Cardiac muscle cell (in vitro differentiated cells and primary cell): ENCODE data around the gene LIMS1. TPM values are rescaled to one million over a fixed set of nuclear protein-coding genes. Genes with fewer than 3 reads are reported as not detected.

Source experiments
- DNase-seq, 2 donors: peaks; one replicate each; pipeline versions ENCODE4 v3.0.0 to v3.0.0-alpha.2; 2010 to 2017; ENCODE audit warnings: low read depth in 1 of 2, low spot score in 1 of 2
- H3K27ac ChIP-seq: fragments of 200-600 bp; sonication (generic); 2 replicates; pipeline ENCODE4 v1.5.1; 2016
- H3K27me3 ChIP-seq: fragments of 200-600 bp; sonication (generic); 2 replicates; pipeline ENCODE4 v1.6.0; 2016; ENCODE audit warnings: control low read depth
- H3K36me3 ChIP-seq: fragments of 200-600 bp; sonication (generic); 2 replicates; pipeline ENCODE4 v1.5.1; 2016; ENCODE audit warnings: control low read depth
- H3K4me1 ChIP-seq: fragments of 200-600 bp; sonication (generic); 2 replicates; pipeline ENCODE4 v1.8.1; 2017; ENCODE audit warnings: low read depth, mild to moderate bottlenecking, mixed run types
- H3K4me3 ChIP-seq: fragments of 200-600 bp; sonication (generic); 2 replicates; pipeline ENCODE4 v1.5.1; 2016; ENCODE audit warnings: mild to moderate bottlenecking
- H3K9me3 ChIP-seq: fragments of 200-600 bp; sonication (generic); 2 replicates; pipeline ENCODE4 v1.5.1; 2017; ENCODE audit warnings: low read depth, mild to moderate bottlenecking, control low read depth
- CTCF ChIP-seq: IDR thresholded peaks from 2 replicates; pipeline ENCODE4 v1.5.1; 2012; ENCODE audit warnings: low read depth, mild to moderate bottlenecking, low read length
- polyA plus RNA-seq: library from polyadenylated mRNA; unstranded; fragments of >200 nt; fragmentation: Nextera tagmentation; extraction: Ambion mirVana; gene quantifications from 2 replicates; pipeline ENCODE4 v1.2.1, GENCODE V29; 2016
- total RNA-seq: library from RNA; depleted of rRNA; stranded (reverse); fragments of >200 nt; gene quantifications from 2 replicates; pipeline ENCODE4 v1.2.3, GENCODE V29; 2016

The LIMS1 gene
- total and polyA plus RNA-seq, 2 experiments from 2014 or later: 29.8 to 56.8 TPM

GRCh38 chr2:108577099-108577498 lies 42.8 kb downstream of the LIMS1 start:
- Histone ChIP-seq H3K4me1 (peaks cover 20% of the 10 kb centered on the region), H3K4me3 (no peak overlapping the region), H3K9me3 (no peaks in the 10 kb centered on the region), H3K27ac (peak overlapping the region; percentile 9), H3K36me3 (no peaks in the 10 kb centered on the region), H3K27me3 (no peaks in the 10 kb centered on the region)
- no peak for DNase-seq
- TF ChIP-seq CTCF: no peak

GRCh38 chr2:108579623-108580022 lies 45.4 kb downstream of the LIMS1 start:
- no peaks in the 10 kb centered on the region for H3K27me3 ChIP-seq
- peak in 1 of 2 donors; percentile 62 for DNase-seq
- H3K4me3 ChIP-seq: no peak overlapping the region
- no peak overlapping the region for H3K27ac ChIP-seq
- TF ChIP-seq CTCF: no peak
- H3K9me3 ChIP-seq: no peaks in the 10 kb centered on the region
- H3K4me1 ChIP-seq: peaks cover 16% of the 10 kb centered on the region
- no peaks in the 10 kb centered on the region for H3K36me3 ChIP-seq

GRCh38 chr2:108580050-108580449 lies 45.8 kb downstream of the LIMS1 start:
- Histone ChIP-seq H3K4me3 (no peak overlapping the region), H3K36me3 (no peaks in the 10 kb centered on the region), H3K27ac (no peak overlapping the region), H3K9me3 (no peaks in the 10 kb centered on the region), H3K27me3 (no peaks in the 10 kb centered on the region), H3K4me1 (peaks cover 12% of the 10 kb centered on the region)
- TF ChIP-seq CTCF: no peak
- no peak for DNase-seq

- Histone ChIP-seq H3K4me1 (peaks cover 19% of the 10 kb centered on the region), H3K27ac (no peak overlapping the region), H3K9me3 (no peaks in the 10 kb centered on the region), H3K27me3 (no peaks in the 10 kb centered on the region), H3K36me3 (no peaks in the 10 kb centered on the region), H3K4me3 (no peak overlapping the region)
- TF ChIP-seq CTCF: peak; percentile 78
- DNase-seq: peak; percentile 81 to 90
Measured at GRCh38 chr2:108583903-108584520, 49.7 kb downstream of the LIMS1 start.

- Histone ChIP-seq H3K4me3 (no peak overlapping the region), H3K4me1 (peaks cover 22% of the 10 kb centered on the region), H3K27ac (no peak overlapping the region), H3K9me3 (no peaks in the 10 kb centered on the region), H3K36me3 (no peaks in the 10 kb centered on the region), H3K27me3 (no peaks in the 10 kb centered on the region)
- no peak for TF ChIP-seq CTCF
- peak in 1 of 2 donors; percentile 65 for DNase-seq
Measured at GRCh38 chr2:108585436-108585835, 51.2 kb downstream of the LIMS1 start.

- Histone ChIP-seq H3K36me3 (no peaks in the 10 kb centered on the region), H3K9me3 (no peaks in the 10 kb centered on the region), H3K4me1 (peaks cover 22% of the 10 kb centered on the region), H3K27ac (no peak overlapping the region), H3K27me3 (no peaks in the 10 kb centered on the region), H3K4me3 (no peak overlapping the region)
- DNase-seq: no peak
- no peak for TF ChIP-seq CTCF
Measured at GRCh38 chr2:108586116-108586515, 51.8 kb downstream of the LIMS1 start.
